Tibial artery (tissue), 4 donors: Measurements from ENCODE around the gene NRXN3.

Experiments used
- DNase-seq, 2 donors: peaks; one replicate each; pipeline ENCODE4 v3.0.0-alpha.2; 2019
- H3K27ac ChIP-seq, 2 donors: fragments of 200-600 bp; sonication (generic) in 1 of 2; 1 replicate in 1 of 2; 2 replicates in 1 of 2; pipeline ENCODE4 v1.5.1; 2018 to 2019; ENCODE audit warnings: mild to moderate bottlenecking in 1 of 2
- H3K27me3 ChIP-seq, 2 donors: fragments of 200-600 bp; sonication (generic) in 1 of 2; one replicate each; pipeline versions ENCODE4 v1.5.1 to v1.6.0; 2016 to 2019
- H3K36me3 ChIP-seq, 3 donors: fragments of 200-600 bp; sonication (generic) in 2 of 3; one replicate each; pipeline ENCODE4 v1.5.1; 2016 to 2019; ENCODE audit warnings: mild to moderate bottlenecking in 2 of 3
- H3K4me1 ChIP-seq, 4 donors: fragments of 200-600 bp; sonication (generic) in 2 of 4; 1 replicate in 3 of 4; 2 replicates in 1 of 4; pipeline ENCODE4 v1.5.1; 2016 to 2019
- H3K4me3 ChIP-seq, 2 donors: fragments of 200-600 bp; sonication (generic) in 1 of 2; 1 replicate in 1 of 2; 2 replicates in 1 of 2; pipeline ENCODE4 v1.5.1; 2018 to 2019; ENCODE audit warnings: mild to moderate bottlenecking in 2 of 2
- H3K9me3 ChIP-seq, 3 donors: fragments of 200-600 bp; sonication (generic) in 1 of 3; one replicate each; pipeline ENCODE4 v1.5.1; 2016 to 2019
- intact Hi-C: fragments of 100-400 bp; cut with DNase I; formaldehyde crosslinking; loops from one replicate; pipeline ENCODE4 v1.15.0; 2023; ENCODE audit warnings: low total_unique reads
- TF ChIP-seq, protein P1 (sequence below), 2 experiments: fragments of 200-600 bp in 1 of 2; fragments of 450-650 bp in 1 of 2; IDR thresholded peaks; one replicate each; pipeline ENCODE4 v1.5.1; 2017 to 2019; ENCODE audit warnings: antibody characterized with exemption in 2 of 2, mild to moderate bottlenecking in 1 of 2, moderate library complexity in 1 of 2

Gene NRXN3

DNA sequence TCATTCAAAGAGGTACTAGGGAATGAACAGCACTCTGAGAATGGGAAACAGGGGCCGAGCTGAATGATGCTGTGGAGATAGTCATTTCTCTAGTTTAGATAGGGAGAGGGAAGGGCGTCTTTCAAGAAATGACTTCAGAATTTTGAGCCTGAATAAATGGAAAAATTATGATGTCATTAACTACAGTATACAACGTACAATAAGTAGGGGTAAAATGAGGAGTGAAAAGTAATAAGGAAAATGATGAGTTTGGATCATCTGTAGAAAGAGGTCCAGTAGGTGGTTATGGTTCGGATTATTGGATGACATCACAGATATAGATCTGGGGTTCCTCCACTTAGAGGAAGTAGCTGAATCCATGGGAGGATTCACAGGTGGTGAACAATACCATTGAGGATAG, 1081.1 kb downstream of the NRXN3 start:
- TF ChIP-seq, protein P1, sequence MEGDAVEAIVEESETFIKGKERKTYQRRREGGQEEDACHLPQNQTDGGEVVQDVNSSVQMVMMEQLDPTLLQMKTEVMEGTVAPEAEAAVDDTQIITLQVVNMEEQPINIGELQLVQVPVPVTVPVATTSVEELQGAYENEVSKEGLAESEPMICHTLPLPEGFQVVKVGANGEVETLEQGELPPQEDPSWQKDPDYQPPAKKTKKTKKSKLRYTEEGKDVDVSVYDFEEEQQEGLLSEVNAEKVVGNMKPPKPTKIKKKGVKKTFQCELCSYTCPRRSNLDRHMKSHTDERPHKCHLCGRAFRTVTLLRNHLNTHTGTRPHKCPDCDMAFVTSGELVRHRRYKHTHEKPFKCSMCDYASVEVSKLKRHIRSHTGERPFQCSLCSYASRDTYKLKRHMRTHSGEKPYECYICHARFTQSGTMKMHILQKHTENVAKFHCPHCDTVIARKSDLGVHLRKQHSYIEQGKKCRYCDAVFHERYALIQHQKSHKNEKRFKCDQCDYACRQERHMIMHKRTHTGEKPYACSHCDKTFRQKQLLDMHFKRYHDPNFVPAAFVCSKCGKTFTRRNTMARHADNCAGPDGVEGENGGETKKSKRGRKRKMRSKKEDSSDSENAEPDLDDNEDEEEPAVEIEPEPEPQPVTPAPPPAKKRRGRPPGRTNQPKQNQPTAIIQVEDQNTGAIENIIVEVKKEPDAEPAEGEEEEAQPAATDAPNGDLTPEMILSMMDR (IDR thresholded peaks at IDR 0.05): no peak
- Histone ChIP-seq H3K9me3 (no peaks in the 10 kb centered on the region), H3K36me3 (no peaks in the 10 kb centered on the region), H3K27me3 (no peaks in the 10 kb centered on the region), H3K27ac (no peak overlapping the region), H3K4me3 (no peak overlapping the region), H3K4me1 (no peaks in the 10 kb centered on the region)
- intact Hi-C loops: no loop called here
- no peak for DNase-seq

DNA sequence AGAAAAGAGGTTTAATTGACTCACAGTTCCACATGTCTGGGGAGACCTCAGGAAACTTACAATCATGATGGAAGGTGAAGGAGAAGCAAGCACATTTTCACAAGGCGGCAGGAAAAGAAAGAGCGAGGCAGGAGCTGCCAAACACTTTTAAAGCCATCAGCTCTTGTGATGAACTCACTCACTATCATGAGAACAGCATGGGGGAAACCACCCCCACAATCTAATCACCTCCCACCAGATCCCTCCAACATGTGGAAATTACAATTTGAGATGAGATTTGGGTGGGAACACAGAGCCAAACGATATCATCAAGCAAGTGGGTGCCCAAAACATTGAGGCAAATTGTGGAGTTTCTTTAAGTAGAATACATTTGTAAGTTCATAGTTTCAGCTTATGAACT, 1083.4 kb downstream of the NRXN3 start:
- H3K4me1 ChIP-seq: no peaks in the 10 kb centered on the region
- H3K9me3 ChIP-seq: no peaks in the 10 kb centered on the region
- H3K36me3 ChIP-seq: no peaks in the 10 kb centered on the region
- TF ChIP-seq, protein P1 (IDR thresholded peaks at IDR 0.05): no peak
- intact Hi-C loops: no loop called here
- no peaks in the 10 kb centered on the region for H3K27me3 ChIP-seq
- H3K27ac ChIP-seq: no peak overlapping the region
- no peak for DNase-seq
- H3K4me3 ChIP-seq: no peak overlapping the region

DNA sequence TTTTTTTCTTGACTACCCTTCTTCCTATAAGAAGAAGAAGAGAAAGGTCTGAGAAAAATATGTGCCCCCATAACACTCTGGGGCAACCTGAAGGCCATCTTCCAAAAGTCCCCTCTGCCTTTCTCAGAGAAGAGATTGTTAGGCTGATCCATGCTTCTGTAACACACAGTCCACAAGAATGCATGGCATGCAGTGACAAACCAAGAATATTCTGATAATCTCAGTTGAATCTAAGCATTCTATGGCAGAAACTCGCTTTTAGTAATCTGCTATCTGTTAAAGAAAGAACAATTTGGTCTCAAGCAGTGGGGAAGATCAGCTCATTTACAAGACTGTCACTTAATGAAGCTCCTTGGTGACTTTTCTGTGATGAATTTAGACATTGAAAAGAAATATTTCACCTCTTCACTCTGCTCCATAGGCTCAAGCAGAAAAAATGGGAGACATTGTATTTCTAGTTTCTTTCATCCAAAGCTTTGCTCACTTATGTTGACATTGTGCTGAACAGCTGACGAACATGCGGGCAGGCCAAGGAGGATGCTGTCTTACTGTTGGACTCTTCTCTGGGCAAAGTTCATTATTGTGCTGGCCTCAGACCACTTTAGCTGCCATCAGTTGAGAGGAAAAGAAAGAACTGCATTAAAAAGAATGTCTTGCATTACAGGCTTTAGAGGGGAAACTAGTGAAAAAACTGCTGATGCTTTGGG, 1084.0 kb downstream of the NRXN3 start:
- Histone ChIP-seq H3K27ac (no peak overlapping the region), H3K27me3 (no peaks in the 10 kb centered on the region), H3K9me3 (no peaks in the 10 kb centered on the region), H3K36me3 (no peaks in the 10 kb centered on the region), H3K4me3 (no peak overlapping the region), H3K4me1 (no peaks in the 10 kb centered on the region)
- no peak for DNase-seq
- TF ChIP-seq, protein P1 (IDR thresholded peaks at IDR 0.05): no peak
- intact Hi-C loops: no loop called here

DNA sequence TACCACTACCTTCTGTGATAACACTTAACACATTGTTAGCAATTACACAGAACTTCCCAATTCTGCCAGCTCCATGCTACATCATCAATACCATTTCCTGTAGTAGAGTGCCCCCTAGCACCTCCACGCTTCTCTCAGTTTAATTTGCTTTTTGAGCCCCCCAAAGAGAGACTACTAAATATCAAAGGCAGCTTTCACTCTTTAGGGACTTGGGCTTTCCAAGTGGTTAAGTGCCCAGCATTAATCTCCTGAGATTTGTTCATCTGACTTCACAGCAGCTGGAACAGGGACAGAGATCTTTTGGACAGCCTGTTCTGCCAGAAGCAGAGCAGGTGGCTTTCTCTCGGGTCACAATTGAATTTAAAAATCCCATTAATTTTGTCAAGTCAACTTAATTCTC, 1086.2 kb downstream of the NRXN3 start:
- no peak for DNase-seq
- H3K27me3 ChIP-seq: no peaks in the 10 kb centered on the region
- H3K27ac ChIP-seq: no peak overlapping the region
- no peaks in the 10 kb centered on the region for H3K36me3 ChIP-seq
- H3K4me3 ChIP-seq: no peak overlapping the region
- no peaks in the 10 kb centered on the region for H3K9me3 ChIP-seq
- no peaks in the 10 kb centered on the region for H3K4me1 ChIP-seq
- TF ChIP-seq, protein P1 (IDR thresholded peaks at IDR 0.05): no peak
- intact Hi-C loops: loop anchor here (5.0 kb wide), 1 partner anchor 276 kb away; no protein-coding TSS in a partner anchor

DNA sequence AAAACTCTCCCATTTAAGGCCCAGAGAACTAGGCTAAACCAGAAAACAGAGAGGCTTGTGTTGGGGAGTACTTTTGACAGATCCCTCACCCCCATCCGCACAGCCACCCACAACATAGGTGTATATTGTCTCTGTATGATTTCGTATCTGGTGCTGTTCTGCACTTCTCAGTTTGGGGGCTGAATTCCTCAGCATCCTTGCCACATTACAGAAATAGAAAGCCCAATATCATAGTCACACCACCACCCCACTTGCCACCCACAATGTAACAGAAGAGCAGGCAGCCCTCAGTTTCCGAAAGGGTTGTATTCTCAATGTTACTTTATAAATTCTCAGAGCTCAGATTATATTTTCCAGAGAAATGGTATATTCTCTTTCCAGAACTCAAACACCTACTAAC, 1090.2 kb downstream of the NRXN3 start:
- no peak for DNase-seq
- intact Hi-C loops: no loop called here
- no peaks in the 10 kb centered on the region for H3K9me3 ChIP-seq
- no peak overlapping the region for H3K4me3 ChIP-seq
- H3K27me3 ChIP-seq: no peaks in the 10 kb centered on the region
- TF ChIP-seq, protein P1 (IDR thresholded peaks at IDR 0.05): no peak
- no peaks in the 10 kb centered on the region for H3K36me3 ChIP-seq
- no peaks in the 10 kb centered on the region for H3K4me1 ChIP-seq
- H3K27ac ChIP-seq: no peak overlapping the region
